Ishikawa (cell line): ENCODE data around the gene UBE2R2.

ENCODE experiments used
- CEBPB ChIP-seq: IDR thresholded peaks from 2 replicates; pipeline ENCODE4 v1.6.1; 2012
- CREB1 ChIP-seq: IDR thresholded peaks from 2 replicates; pipeline ENCODE4 v1.6.1; 2012; ENCODE audit warnings: low read depth
- EGR1 ChIP-seq: IDR thresholded peaks from 2 replicates; pipeline ENCODE4 v1.6.1; 2012
- EP300 ChIP-seq: IDR thresholded peaks from 2 replicates; pipeline ENCODE4 v1.6.1; 2012; ENCODE audit warnings: borderline replicate concordance
- FOXM1 ChIP-seq: IDR thresholded peaks from 2 replicates; pipeline ENCODE4 v1.6.1; 2012; ENCODE audit warnings: low read depth, borderline replicate concordance
- MAX ChIP-seq: IDR thresholded peaks from 2 replicates; pipeline ENCODE4 v1.6.1; 2012
- NFIC ChIP-seq: IDR thresholded peaks from 2 replicates; pipeline ENCODE4 v1.6.1; 2012
- RAD21 ChIP-seq: IDR thresholded peaks from 2 replicates; pipeline ENCODE4 v1.6.1; 2012; ENCODE audit warnings: low read depth
- REST ChIP-seq: IDR thresholded peaks from 2 replicates; pipeline ENCODE4 v1.6.1; 2012; ENCODE audit warnings: low read depth, mild to moderate bottlenecking
- TAF1 ChIP-seq: IDR thresholded peaks from 2 replicates; pipeline ENCODE4 v1.6.1; 2012; ENCODE audit warnings: low read depth, mild to moderate bottlenecking
- TCF12 ChIP-seq: IDR thresholded peaks from 2 replicates; pipeline ENCODE4 v1.6.1; 2012; ENCODE audit warnings: low read depth
- TEAD4 ChIP-seq: IDR thresholded peaks from 2 replicates; pipeline ENCODE4 v1.6.1; 2012
- USF1 ChIP-seq: IDR thresholded peaks from 2 replicates; pipeline ENCODE4 v1.6.1; 2012
- YY1 ChIP-seq: IDR thresholded peaks from 2 replicates; pipeline ENCODE4 v1.6.1; 2012; ENCODE audit warnings: low read depth
- ZBTB7A ChIP-seq: IDR thresholded peaks from 2 replicates; pipeline ENCODE4 v1.6.1; 2012; ENCODE audit warnings: low read depth

Gene UBE2R2

GRCh38 chr9:33816327-33817252, at the start of gene UBE2R2:
Gene UBE2R2, plus strand, starts transcription at chr9:33817160. Its CDS starts 598 bp downstream, at chr9:33817758.
- TF ChIP-seq FOXM1 (no peak), TCF12 (peak; percentile 50), EP300 (no peak), TEAD4 (no peak), EGR1 (no peak), USF1 (no peak; the same call in 1 of the 2 replicates), REST (no peak), TAF1 (peak; percentile 73), RAD21 (no peak), ZBTB7A (no peak), CEBPB (no peak), MAX (no peak), CREB1 (peak; percentile 43; the same call in 1 of the 2 replicates), YY1 (no peak), NFIC (no peak; the same call in 1 of the 2 replicates)

- TF ChIP-seq YY1 (no peak), RAD21 (no peak), CEBPB (no peak), EP300 (no peak)
These were observed 40.4 kb upstream of the UBE2R2 start for GRCh38 chr9:33776578-33776977.

- TF ChIP-seq ZBTB7A (no peak), CEBPB (no peak), USF1 (no peak), MAX (no peak), RAD21 (peak; percentile 66), NFIC (no peak), FOXM1 (no peak), REST (no peak), YY1 (peak; percentile 77), TEAD4 (no peak), TAF1 (no peak)
These were observed 38.1 kb upstream of the UBE2R2 start for GRCh38 chr9:33778700-33779351.

- no peak for TF ChIP-seq MAX
- no peak for TF ChIP-seq YY1
These were observed 36.7 kb upstream of the UBE2R2 start for GRCh38 chr9:33780276-33780675.

- TF ChIP-seq CREB1 (no peak), NFIC (no peak), TAF1 (no peak), USF1 (no peak), REST (no peak), RAD21 (no peak), TCF12 (no peak), ZBTB7A (no peak), CEBPB (no peak), EGR1 (no peak), FOXM1 (no peak), TEAD4 (no peak), EP300 (no peak), MAX (no peak), YY1 (no peak)
These were observed 35.2 kb upstream of the UBE2R2 start for GRCh38 chr9:33781736-33782135.
